Astrocyte of the spinal cord (primary cell): ENCODE measurements around the gene ALKBH6.

Source experiments
- DNase-seq: peaks from one replicate; pipeline ENCODE4 v3.0.0; 2011; ENCODE audit warnings: low read depth, low spot score
- H3K4me3 ChIP-seq: 2 replicates; pipeline ENCODE4 v1.5.1; 2011; ENCODE audit warnings: low read depth, mild to moderate bottlenecking, low read length, moderate library complexity
- in situ Hi-C: cut with HindIII; loops from 2 replicates; pipeline ENCODE4 v1.10.0; 2017; ENCODE audit warnings: low sequenced_read_pairs
- TF ChIP-seq, protein P1 (sequence below): IDR thresholded peaks from 2 replicates; pipeline ENCODE4 v1.5.1; 2012; ENCODE audit warnings: low read depth, mild to moderate bottlenecking, low read length, inconsistent platforms

The ALKBH6 gene

DNA sequence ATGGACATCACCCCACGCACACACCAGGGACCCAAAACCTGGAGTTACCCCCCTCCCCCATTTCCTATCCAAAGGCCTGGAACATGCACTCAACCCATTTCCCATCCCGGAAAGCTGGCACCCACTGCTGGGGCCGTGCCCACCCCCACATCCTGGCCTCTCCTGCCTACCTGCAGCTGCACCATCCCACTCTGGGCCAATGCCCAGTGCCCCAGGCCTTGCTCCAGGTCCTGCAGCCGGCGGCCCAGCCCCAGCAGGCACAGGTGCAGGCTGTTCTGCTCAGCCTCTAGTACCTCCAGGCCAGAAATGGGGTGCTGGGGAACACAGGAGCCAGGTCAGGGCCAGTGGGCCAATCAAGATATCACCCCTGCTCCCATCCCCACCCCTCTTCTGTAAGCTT is 7.1 kb downstream of the ALKBH6 start:
- H3K4me3 ChIP-seq: no peak overlapping the region
- no peak for DNase-seq
- in situ Hi-C loops: no loop called here
- TF ChIP-seq, protein P1, sequence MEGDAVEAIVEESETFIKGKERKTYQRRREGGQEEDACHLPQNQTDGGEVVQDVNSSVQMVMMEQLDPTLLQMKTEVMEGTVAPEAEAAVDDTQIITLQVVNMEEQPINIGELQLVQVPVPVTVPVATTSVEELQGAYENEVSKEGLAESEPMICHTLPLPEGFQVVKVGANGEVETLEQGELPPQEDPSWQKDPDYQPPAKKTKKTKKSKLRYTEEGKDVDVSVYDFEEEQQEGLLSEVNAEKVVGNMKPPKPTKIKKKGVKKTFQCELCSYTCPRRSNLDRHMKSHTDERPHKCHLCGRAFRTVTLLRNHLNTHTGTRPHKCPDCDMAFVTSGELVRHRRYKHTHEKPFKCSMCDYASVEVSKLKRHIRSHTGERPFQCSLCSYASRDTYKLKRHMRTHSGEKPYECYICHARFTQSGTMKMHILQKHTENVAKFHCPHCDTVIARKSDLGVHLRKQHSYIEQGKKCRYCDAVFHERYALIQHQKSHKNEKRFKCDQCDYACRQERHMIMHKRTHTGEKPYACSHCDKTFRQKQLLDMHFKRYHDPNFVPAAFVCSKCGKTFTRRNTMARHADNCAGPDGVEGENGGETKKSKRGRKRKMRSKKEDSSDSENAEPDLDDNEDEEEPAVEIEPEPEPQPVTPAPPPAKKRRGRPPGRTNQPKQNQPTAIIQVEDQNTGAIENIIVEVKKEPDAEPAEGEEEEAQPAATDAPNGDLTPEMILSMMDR: no peak

DNA sequence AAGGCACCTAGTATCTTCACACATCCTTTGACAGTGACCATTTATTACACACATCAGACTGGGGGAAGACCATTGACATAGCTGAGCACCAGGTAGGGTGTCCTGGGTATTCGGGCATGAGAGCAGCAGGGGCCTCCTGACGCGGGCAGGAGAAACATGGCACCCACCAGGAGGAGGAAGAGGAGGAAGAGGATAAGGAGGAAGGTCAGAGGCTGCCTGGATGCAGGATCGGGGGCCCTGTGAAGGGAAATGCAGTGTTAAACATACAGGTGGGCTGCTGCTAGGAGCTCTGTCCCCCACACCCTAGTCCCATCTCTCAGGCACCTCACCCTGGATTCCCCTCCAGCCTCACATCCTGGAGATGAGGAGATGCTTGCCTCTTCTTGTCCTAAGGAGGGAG is 10.7 kb downstream of the ALKBH6 start:
- DNase-seq: no peak
- in situ Hi-C loops: no loop called here
- TF ChIP-seq, protein P1: no peak
- no peak overlapping the region for H3K4me3 ChIP-seq

DNA sequence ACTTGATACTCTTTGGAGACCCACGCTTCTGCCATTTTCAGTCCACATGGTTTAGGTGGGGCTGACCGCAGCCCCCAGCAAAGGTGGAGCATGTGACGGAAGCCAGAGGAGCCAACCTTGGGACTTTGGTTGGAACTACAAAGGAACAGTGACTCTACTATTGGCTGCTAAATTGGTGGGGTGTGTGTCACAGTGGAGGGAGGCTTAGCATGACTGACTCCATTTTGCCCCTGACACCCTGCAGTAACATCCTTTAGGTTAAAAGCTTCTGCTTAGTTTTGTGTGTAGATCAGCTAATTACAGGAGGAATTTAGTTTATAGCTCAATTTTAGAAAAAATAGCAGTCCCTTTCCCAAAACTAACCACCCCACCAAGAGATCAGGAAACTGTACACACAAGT is 12.4 kb downstream of the ALKBH6 start:
- TF ChIP-seq, protein P1: no peak
- in situ Hi-C loops: no loop called here
- no peak for DNase-seq
- H3K4me3 ChIP-seq: no peak overlapping the region

DNA sequence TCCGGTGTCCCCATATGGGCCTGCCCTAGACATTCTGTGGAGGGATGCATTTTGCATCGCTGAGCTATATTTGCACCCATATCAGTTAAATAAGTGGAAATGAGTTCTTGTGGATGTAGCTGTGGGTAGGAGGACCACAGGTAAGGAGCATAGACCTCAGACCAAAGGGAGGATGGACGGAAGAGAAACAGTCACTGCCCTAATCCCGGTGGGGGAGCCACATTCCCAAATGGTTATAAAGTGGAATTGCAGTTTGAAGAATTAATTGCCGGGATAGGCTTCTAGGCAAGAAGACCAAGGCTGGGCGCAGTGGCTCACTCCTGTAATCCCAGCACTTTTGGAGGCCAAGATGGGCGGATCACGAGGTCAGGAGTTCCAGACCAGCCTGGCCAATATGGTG is 17.2 kb downstream of the ALKBH6 start:
- H3K4me3 ChIP-seq: no peak overlapping the region
- in situ Hi-C loops: no loop called here
- DNase-seq: no peak

DNA sequence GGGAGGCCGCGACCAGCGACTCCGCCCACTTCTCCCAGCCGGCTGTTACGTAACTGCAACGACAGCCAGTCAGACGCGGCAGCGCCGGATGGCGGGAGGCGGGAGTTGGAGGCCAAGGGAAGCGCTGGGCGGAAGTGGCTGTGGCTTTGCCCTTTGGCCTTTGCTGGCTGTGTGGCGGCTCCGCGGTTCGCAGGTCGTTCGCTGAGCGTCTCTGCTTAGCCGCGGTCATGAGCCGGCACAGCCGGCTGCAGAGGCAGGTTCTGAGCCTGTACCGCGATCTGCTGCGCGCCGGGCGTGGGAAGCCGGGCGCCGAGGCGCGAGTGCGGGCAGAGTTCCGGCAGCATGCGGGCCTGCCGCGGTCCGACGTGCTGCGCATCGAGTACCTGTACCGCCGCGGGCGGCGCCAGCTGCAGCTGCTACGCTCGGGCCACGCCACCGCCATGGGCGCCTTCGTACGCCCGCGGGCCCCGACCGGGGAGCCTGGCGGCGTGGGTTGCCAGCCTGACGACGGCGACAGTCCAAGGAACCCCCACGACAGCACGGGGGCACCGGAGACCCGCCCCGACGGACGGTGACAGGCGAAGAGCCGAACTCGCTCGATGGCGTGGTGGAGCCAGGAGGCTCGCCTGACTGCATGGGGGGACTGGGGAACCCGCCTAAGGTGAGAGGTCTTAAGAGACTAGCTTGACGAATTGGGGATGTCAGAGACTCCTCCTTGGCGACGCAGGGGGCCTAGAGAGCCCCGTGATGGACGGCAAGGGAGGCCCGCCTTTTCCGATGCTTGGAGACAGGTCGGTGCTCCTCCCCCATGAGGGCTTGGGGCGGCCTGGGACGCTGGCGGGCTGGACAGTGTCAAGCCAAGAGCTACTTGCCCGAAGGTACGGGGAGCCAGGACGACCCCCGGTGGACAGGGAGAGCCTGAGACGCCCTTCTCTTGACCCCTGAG is 18.7 kb downstream of the ALKBH6 start, which contains the start of gene SDHAF1:
Gene SDHAF1 (plus strand): TSS at position 141 of the 946 bp plus-strand sequence. CDS start 87 bp downstream, at position 228.
- peak; percentile 93 for DNase-seq
- TF ChIP-seq, protein P1: no peak
- in situ Hi-C loops: no loop called here
- H3K4me3 ChIP-seq: peak within 1 kb of the TSS; percentile 71

More for the DNA sequence above, 17.2 kb downstream of the ALKBH6 start:
- TF ChIP-seq, protein P1: no peak

DNA sequence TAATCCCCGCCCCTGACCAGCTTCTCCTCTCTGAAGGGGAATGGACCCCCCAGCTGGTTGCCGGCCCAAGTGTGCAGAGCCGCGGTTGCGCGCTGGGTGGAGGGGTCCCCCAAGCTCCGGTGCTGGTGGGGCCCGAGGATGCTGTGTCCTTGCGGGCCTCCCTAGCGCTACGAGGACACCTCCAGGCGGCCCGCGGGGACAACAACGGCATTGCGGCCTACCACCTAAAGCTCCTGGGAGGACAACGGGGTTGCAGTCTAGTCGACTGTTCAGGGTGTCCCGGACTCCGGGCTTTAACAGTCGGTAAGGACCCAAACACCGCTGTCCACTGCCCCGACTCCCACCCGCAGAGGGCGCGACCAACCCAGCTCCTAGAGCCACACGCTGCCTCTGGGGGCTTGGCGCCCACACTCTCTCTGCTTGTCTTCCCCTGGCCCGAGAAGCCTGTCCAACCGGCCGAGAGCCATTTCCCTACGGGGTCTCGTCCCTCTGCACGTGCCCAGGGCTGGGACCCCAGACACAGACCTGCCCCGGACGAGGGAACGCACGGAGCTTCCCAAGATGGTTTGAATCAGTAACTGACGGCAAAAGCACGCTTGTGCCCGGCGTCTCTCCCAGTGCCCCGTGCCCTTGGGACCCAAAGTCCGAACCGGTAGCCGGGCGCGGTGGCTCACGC is 20.0 kb downstream of the ALKBH6 start:
- H3K4me3 ChIP-seq: peak overlapping the region; percentile 71
- DNase-seq: no peak
- TF ChIP-seq, protein P1: peak; percentile 1
- in situ Hi-C loops: no loop called here
